A549 treated with Mapracorat at 1 μM for 4 hours (cell line): ENCODE data around the gene RAD51D. TPM values are rescaled to one million over a fixed set of nuclear protein-coding genes. Genes with fewer than 3 reads are reported as not detected.

Experiments used
- total RNA-seq: library from RNA; stranded (reverse); fragments of 200-300 nt; extraction: Qiagen RNA extraction; gene quantifications from 5 replicates; pipeline ENCODE4 v1.2.3, GENCODE V29; 2022

RAD51D gene
- total RNA-seq, result 20.6 to 32.1 TPM (median 29.1 TPM) in 5 replicates

DNA sequence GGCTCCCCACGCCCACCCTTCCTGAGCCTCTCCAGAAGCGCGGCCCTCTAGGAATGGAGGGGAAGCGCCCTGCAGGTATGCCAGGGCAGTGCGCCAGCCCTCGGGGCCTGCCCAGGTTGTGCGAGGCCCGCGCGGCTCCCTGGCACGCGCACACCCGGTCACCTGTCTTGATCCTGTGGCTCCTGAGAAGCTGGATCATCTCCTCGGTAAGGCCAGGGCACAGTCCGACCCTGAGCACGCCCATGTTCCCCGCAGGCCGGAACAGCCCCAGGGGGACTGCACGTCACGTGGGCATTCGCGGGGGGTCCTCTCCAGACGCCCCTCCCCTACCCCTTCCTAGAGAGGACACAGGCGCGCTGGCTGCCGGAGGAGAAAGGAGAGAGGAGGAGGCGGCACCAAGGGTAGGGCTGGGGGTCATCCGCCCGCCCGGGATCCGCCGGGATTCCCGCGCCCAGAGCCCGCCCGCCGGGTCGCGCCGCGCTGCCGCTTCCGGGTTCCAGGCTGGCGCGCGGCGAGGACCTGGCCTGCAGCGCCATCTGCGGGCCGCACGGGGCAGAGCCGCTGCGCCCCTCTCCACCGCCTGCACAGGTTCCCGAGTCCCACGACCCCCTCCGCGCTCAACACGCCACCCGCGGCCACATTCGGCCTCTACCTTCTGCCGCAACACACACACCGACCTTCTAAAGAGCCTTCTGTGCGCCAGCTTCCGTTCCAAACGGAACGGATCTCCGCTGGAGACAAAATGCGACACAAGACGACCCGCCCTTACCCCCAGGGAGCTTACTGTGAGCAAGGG lies at the start of gene RAD51D:
Gene RAD51D, minus strand, starts transcription at position 491 of the 796 bp plus-strand sequence. Its CDS starts 247 bp downstream, at position 244.

DNA sequence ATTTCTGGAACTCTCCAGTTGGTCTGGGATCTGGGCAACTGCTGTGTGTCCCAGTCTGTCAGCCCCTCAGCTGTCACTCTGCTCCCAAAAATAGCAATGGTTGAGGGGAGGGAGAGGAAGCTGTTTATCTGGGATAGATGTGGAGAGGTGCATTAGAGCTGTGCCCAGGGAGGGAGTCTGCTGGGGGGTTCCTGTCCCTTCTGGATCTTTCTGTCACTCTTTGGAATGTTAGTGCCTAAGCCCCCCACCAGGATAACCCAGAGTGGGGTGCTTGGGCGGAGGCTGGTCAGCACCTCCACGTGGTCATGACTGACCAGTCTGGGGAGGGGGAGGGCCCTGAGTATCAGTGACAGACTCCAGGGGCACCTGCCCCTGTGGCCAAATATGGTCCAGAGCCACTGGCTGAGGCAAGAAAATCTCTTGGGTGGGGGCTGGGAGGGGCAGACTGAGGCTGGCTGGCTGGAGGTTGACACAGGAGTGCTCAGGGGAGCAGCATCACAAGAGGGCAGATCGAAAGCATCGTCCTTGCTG lies 27.8 kb upstream of the RAD51D start, which contains the start of gene UNC45B:
Gene UNC45B, plus strand, starts transcription at position 443 of the 531 bp plus-strand sequence. CDS start 447 bp downstream, outside the sequence.

DNA sequence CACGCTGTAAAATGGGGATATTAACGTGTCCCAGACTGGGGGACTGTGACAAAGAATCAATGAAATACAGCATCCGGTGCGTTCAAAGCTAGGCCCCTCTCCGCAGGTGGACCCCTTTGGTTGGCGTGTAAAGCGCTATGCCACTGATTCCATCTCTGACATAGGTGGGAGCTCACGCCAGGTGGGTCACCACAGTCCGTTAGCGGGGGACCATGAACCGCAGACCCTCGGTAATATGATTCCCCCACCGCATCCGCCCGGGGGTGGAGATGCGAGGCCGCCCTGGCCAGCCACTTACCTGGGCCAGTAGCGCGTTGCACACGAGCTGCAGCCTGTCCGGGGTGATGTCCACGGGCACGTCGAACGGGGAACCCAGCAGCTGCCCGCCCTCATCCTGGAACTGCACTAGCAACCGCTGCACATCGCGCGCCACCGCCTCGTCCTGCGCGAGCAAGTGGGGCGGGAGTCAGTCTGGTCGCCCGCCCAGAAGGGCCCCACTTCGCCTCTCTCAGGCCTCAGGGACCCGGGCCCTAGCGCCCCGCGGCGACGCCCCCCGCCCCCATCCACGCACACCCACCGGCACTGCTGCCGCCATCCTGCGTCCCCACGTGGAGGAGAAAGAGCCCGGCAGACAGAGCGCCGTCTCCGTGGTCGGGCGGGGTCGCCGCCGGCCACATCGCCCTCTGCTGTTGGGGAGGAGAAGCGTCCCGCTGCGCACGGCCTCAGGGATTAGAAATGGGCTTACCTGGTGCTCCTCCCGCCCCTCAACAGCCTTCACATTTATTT lies 22.2 kb upstream of the RAD51D start, which contains the start of gene NLE1:
Gene NLE1, minus strand, starts transcription at position 623 of the 786 bp plus-strand sequence. Its CDS starts 28 bp downstream, at position 595.

DNA sequence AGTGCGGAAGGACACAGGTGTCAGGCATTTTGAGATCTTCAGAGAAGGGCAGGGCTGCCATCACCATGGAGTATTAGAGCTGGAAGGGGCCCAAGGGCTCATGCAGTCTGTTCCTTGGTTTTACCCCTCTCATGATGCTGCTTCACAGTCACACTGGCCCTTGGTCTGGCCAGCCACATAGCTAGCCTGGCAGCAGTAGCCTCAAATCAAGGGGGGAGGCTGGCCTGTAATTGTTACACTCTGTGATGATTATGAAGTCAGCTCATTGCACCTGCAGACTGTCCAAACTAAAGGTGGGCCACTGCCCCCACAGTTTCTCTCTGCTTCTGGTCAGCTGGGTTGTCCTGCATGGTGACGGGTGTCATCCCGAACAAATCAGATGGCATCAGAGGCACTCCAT lies 1.7 kb upstream of the RAD51D start, which contains the start of gene FNDC8:
Gene FNDC8, plus strand, starts transcription at position 301 of the 400 bp plus-strand sequence. Its CDS starts 79 bp downstream, at position 380.

DNA sequence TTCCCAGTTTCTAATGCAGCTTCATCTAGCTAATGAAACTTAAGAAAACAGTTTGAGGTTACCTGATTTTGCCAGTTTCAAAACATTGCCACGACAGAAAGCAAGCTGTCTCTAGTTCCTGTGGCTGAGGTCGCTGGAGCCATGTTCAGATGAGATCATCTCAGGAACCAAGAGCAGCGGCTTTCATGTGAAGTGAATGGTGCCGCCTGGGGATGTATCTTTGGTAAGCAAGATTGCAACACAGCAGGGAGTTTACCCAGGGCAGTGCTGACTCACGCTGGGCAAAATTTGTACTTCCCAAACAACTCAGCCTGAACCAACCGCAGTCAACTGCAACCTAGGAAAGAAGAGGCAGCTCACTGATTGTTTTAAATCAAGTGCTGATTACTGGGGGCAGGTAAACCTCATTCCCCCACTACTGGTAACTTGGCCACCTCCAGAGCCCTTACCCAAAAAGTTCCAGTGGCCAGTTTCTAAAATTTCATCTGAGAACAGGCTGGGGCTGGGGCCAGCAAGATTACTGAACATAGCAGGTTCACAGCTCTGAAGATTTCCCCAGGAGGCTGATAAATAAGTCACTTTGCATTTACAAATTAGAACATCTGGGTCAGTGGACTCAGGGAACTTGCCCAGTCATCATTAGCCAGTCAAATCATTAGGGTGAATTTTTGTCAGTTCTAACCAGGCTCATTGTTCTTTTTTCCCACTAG lies 56.0 kb downstream of the RAD51D start, which contains the start of gene RFFL:
Gene RFFL, minus strand, starts transcription at position 194 of the 710 bp plus-strand sequence. CDS start 37,154 bp downstream, outside the sequence.

Other genes starting within 250 kb of the RAD51D start
- gene CCT6B, start 158.4 kb downstream of the RAD51D start, total RNA-seq, result 1.4 to 2.0 TPM (median 1.6 TPM) in 5 replicates
- 13.7 to 17.2 TPM (median 14.8 TPM) in 5 replicates for gene ZNF830, start 158.3 kb downstream of the RAD51D start, total RNA-seq
- gene LIG3, start 139.3 kb downstream of the RAD51D start, total RNA-seq, result 14.5 to 19.0 TPM (median 17.4 TPM) in 5 replicates
- 43.9 to 64.1 TPM (median 49.4 TPM) in 5 replicates for gene RFFL, start 56.2 kb downstream of the RAD51D start, total RNA-seq
- gene FNDC8, start 1.8 kb upstream of the RAD51D start, total RNA-seq, result 0.10 to 0.28 TPM (median 0.10 TPM) in 3 of 5 replicates, not detected in the others
- gene NLE1, start 22.4 kb upstream of the RAD51D start, total RNA-seq, result 28.1 to 37.8 TPM (median 35.5 TPM) in 5 replicates
- not detected in 5 replicates for gene UNC45B, start 28.0 kb upstream of the RAD51D start, total RNA-seq
- gene SLC35G3, start 74.5 kb upstream of the RAD51D start, total RNA-seq, result not detected in 5 replicates
- 2.1 to 4.0 TPM (median 3.0 TPM) in 5 replicates for gene SLFN5, start 123.2 kb upstream of the RAD51D start, total RNA-seq